HG02884 (cell line): Measurements from ENCODE around the gene NXN.
"Not testable (repeated sequence)": the region's sequence is repeated elsewhere in the genome, so short reads cannot be mapped to it uniquely, and the experiment has no call there.

Experiments used
- ATAC-seq: cut with Tn5 transposase; IDR thresholded peaks from one replicate; pipeline ENCODE4 v1.9.1; 2021; ENCODE audit warnings: mild to moderate bottlenecking, moderate library complexity; ENCODE audit not compliant: unreplicated experiment

Gene NXN

DNA sequence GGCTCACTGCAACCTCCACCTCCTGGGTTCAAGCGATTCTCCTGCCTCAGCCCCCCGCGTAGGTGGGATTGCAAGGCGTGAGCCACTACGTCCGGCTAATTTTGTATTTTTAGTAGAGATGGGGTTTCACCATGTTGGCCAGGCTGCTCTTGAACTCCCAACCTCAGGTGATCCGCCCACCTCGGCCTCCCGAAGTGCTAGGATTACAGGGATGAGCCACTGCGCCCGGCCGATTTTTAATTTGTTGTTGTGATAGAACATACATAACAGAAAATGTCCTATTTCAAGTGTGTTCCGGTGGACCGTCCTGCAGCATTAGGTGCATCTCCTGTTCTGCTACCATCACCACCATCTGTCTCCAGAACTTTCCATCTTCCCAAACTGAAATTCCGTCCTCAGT, 55.3 kb downstream of the NXN start:
- not testable (repeated sequence) for ATAC-seq

DNA sequence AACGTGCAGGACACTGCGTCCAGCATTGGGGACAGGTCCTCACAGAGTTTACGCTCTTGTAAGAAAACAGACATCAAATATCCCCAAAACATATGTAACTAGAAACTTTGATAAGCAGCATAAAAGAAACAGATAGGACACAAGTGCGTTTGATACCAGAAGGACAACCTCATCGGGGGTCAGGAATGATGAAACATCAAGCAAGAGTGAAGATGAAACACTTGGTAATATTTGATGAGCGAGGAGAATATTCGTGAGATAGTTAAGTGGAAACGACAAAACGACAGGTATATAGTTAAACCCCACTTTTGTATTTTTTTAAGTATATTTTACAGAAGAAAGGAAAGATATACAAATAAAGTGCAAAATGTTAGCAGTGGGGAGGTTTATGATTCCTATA, 55.9 kb downstream of the NXN start:
- no peak for ATAC-seq

DNA sequence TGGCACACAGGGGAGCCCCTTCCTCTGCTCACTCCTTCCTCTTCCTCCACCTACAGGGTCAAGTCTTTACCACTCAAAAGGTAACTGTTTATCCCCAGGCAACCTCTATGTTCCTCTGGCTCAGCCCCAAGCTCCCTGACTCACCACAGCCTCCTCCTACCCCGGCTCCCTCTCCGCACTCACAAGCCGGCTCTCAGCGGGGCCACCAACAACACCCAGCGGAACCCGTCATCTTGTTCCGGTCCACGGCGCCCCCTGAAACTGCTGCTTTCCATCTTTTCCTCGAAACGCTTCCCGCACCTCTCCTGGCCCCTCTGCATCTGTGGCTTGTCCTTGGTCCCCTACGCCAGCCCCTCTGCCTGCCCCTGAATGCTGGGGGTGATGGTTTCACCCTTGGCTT, 58.4 kb downstream of the NXN start:
- ATAC-seq, result no peak

DNA sequence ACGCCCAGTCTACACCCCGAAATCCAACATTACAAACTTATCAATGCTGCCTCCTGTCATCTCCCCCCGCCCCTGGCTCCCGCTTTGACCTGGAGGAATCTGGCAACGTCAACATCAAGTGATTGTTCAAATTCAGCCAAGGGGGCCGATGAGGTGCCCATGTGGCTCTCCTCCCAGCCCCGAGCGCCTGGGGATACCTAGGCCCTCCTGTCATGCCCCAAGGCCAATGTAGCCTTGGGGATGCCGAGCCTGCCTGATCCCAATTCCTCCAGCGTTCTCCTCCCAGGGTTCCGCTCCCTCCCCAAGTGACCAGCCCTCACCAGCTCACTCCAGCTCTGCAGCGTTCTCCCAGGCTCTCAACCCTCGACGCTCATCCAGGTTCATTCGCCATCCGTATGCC, 59.4 kb downstream of the NXN start:
- ATAC-seq, result no peak

DNA sequence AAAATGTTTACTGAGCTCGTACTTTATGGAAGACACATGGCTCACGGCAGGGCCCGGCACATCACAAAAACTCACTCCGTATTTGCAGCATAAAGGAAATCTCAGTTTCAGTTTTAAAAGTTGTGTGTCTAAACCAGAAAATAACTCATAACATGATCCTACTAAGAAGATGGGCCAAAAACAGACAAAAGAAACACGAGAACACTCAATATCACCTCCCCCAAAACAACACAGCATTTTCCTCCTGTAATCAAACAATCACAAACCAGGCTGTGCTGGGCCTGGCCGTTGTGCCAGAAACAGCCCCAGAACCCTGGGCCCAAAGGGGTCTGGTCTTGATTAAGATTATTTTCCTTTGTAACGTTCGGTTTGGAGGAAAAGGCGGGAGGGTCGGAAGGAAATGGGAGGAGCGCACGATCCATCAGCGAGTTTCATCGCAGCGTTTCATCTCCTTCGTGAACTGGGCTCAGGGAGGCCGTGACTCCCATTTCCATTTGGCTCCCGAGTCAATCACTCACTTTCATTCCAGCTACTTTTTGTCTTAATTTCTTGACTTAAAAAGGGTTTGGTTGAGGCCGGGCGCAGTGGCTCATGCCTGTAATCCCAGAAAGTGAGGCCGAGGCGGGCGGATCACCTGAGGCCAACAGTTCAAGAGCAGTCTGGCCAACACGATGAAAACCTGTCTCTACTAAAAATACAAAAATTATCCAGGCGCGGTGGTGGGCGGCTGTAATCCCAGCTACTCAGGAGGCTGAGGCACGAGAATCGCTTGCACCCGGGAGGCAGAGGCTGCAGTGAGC, 61.4 kb downstream of the NXN start:
- ATAC-seq, result no peak

DNA sequence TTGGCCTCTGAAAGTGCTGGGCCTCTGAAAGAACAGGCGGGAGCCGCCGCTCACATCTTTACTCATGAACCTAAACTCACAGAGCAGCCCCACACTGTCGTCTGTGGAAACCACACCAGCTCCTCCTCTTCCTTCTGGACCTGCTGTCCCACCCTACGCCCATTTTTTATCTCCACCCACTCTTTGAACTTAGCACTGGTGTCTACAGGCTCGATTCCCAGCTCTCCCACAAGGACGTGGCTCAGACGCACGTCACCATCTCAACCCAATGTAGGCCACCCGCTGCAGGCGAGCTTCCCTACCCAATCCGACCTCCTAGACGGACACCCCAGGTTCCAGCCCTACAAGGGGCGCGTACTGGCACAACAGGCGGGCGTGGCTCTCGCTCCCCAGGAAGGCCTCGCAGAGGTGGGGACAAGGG, 62.2 kb downstream of the NXN start:
- ATAC-seq, result no peak

DNA sequence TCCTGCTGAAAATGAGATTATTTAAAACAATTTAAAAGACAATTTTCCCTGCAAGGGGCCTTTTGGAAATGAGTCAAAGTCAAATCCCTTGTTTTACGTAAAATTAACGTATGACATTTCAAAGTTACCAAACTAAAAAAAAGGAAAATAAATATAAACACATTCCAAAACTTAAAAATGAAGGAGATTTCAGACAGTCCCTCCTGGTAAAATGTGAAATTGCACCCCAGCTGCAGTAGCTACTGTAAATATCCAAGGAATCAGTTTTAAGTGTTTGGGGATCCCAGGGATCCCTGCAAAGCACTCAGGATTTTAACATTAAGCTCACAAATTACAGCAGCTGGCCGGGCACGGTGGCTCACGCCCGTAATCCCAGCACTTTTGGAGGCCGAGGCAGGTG, 63.3 kb downstream of the NXN start:
- no peak for ATAC-seq

DNA sequence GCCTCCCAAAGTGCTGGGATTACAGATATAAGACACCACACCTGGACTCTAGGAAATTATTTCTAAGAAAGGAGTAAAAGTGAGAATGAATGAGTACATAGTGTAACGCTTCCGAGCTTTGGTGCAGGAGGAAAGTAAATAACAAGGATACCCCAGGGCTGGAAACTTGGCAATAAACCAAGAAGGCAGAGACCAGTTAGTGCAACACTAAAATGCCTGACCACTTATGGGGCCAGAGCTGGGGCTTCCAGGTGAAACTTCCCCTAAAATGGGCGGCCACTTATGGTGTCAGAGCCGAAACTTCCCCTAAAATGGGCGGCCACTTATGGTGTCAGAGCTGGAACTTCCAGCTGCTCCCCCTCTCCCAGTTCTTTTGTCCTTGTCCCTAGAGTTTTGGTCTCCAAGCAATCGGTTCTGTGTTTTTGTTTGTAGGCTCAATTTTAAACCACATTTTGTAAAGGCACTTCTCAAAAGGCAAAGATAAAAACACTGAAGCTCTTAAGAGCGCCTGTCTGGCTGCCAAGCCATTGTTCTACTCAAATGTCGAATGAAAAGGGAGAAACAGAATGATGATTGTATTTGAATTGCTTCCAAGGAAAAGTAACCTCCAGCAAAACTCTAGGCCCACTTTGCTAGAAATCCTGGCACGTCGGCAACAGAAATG, 63.9 kb downstream of the NXN start:
- no peak for ATAC-seq

DNA sequence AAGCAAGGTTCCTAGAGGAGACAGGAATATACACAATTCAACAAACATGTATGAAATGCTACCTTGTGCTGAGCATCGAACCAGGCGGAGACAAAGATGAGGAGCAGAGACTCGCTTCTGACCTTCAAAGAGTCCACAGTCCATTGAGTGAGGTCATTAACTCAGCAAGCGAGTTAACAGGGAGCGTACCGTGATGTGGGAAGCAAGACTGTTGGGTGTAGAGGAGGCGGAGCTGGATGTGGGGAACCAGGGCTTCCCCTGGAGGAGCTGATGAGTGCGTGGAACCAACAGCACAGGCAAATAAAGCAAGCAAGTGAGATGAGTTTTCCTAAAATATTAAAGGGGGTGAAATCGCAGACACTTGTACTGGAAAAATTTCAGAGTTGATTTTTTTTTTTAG, 65.0 kb downstream of the NXN start:
- ATAC-seq, result no peak

DNA sequence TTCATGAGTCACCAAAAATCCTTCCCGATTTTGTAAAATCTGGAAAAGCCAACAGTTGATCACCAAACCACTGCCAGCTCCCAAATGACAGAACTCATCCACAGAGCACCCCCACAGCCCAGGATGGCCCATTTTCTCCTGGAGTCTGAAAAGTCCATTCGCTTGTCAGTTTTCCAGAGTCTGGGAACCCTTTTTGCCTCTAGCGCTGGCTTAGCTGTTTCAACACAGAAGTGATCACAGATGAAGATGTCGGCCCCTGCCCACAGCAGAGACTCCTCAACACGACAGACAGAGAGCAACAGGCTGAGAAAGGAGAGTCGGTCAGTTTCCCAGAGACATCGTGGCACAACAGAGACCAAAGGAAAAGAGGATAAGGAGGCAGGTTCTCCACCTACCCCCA, 66.4 kb downstream of the NXN start:
- no peak for ATAC-seq

DNA sequence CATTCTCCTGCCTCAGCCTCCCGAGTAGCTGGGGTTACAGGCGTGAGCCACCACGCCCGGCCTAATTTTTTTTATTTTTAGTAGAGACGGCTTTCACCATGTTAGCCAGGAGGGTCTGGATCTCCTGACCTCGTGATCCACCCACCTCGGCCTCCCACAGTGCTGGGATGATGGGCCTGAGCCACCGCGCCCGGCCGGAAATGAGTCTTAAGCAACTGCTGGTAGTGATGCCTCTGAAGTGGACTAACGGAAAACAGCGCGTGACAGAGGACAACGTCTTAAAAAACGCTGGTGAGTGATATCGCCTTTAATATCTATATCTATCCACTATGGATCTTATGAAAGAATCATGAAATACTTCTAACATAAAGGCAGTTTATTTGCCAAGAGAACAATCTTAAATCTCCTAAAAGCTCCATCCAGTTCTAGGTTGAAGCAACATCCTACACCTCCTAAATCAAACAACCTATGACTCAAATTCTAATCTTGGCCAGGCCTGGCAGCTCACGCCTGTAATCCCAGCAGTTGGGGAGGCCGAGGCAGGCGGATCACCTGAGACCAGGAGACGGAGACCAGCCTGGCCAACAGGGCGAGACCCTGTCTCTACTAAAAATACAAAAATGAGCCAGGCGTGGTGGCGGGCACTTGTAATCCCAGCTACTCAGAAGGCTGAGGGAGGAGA, 69.8 kb downstream of the NXN start:
- no peak for ATAC-seq

DNA sequence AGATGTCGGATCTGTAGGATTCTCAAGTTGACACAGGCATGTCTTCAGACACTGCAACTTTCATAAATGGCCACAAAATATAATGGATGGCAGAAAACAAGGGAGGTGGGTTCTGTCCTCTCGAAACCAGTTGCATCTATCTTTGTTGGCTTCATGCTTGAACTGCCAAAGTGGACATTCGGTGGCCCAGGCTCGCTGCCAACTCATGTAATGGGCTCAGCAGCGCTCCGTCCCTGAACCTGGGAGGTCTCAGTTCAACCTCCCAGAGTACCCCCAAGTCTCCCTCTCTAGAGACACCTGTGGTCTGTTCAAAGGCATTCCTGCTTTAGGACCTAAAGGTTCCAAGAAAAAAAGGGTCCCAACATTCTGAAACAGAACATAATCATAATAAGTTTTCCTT, 71.9 kb downstream of the NXN start:
- no peak for ATAC-seq

DNA sequence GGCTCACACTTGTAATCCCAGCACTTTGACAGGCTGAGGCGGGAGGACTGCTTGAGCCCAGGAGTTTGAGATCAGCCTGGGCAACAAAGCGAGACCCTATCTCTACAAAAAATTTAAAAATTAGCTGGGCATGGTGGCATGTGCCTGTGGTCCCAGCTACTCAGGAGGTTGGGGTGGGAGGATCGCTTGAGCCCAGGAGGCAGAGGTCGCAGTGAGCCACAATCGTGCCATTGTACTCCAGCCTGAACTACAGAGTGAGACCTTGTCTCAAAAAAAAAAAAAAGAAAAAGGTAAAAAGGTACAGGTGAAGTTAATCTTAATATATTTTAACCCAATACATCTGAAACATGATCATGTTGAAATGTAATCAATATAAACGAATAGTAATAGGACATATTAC, 73.9 kb downstream of the NXN start:
- not testable (repeated sequence) for ATAC-seq

DNA sequence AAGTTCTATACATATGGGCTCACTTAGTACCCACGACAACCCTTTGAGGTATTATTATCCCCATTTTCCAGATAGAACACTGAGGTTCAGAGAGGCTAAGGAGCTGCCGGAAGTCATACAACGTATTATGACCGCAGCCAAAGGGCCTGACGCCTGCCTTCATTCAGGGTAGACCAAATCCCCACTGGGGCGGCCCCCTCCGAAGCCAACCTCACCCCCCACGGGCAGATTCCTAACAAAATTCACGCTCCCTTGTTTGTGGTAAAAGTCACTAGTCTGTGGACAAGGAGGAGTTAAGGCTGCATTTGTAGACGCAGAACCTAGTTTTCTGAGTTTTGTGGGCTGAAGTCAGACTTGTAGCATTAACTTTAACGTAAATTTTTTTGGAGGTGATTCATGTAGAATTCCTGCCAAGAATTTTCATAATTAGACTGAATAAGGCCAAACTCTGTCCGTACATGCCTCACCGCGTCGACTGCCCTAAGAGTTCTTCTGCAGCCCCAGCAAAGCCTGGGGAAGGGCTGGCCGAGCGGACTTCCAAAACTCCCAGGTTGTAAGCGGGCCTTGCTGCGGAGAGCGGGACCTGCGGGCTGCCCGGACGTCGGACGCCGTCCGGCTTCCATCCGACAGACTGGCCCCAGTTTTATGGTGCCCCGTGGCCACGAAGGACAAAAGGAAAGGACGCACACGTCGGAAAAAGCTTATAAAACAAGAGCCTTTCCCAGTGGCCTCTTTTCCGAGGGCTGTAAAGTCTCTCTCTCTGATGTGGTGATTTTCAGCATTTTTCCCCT, 75.7 kb downstream of the NXN start:
- no peak for ATAC-seq

DNA sequence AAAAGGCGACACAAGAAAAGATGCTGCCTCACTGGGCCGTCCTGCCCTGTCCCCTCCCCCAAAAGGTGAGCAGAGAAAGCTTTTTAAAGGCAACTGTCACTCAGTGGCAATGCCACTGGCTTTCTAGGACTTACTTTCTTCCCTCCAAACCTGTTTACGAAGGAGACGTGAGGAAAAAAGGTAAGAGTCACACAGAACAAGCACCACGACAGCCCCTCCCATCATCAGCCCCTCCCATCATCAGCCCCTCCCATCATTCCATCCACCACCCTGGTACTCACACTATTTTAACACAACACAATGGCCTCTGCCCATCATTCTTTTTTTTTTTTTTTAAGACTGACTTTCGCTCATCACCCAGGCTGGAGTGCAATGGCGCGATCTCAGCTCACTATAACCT, 77.1 kb downstream of the NXN start:
- ATAC-seq, result no peak

DNA sequence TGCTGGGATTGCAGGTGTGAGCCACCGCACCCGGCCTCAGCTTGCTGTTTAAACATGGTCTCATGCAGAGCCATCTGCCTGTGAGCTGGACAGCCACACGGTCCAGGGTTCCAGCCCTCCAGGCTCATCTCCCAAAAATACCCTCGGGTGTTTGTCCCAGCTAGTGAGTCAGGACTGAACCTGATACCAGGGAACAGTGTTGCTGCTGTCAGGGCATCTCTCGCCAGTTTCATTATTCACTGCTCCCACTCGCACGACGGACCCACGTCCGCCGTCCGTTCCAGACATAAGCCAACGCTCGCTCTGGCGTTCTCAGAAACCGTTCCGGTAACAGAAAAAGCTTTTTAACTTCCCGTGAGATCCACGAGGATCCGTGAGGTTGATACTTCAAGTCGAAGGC, 77.6 kb downstream of the NXN start:
- ATAC-seq, result no peak

DNA sequence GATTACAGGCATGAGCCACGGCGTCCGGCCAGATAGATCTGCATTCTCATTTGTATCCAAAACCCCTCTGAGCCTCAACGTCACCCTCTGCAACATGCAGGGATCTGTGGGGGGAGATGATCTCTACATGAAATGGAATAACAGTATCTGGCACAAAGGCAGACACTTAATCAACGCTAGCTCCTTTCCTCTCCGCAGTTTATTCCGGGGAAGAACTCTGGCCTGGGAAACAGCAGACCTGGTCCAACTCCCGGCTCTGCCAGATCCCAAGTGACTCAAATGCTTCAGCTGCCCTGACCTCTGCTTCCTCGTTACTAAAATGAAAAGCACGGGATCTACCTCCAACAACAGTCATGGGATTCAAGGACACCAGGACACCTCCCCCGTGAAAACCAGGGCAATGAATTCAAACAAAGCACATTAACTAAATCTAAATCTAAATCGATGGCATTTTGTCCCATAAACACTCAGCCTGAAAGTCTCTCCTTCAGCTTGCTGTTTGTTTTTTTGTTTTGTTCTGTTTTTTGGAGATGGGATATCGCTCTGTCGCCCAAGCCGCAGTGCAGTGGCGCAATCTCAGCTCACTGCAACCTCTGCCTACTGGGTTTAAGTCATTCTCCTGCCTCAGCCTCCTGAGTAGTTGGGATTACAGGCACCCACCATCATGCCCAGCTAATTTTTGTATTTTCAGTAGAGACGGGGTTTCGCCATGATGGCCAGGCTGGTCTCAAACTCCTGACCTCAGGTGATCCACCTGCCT, 78.2 kb downstream of the NXN start:
- no peak for ATAC-seq

DNA sequence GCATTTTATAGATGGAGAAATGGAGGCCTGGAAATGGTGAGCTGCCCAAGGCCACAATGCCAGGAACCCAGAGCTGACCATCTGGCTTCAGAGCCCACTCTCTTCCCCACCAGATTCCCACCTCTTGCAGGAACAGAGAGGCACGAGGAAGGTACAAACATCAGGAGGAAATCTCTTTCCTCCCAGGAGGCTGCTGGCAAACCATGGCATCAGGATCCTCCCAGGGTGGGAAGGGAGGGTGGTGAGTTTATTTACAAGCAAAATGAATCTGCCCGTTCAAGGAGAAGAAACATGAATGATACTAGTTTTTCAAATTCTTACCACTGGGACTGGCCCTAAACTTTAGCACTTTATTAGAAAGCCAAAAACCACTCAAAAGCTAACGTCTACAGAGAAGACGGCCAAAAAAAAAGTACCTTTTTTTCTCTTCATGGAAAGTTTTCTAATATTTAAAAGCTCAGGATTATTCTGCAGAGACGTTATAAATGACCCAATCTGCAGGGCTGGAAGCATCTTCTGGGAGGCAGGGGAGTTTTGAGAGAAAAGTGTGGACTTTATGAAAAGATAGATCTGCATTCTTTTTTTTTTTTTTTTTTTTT, 79.1 kb downstream of the NXN start:
- ATAC-seq, result no peak

DNA sequence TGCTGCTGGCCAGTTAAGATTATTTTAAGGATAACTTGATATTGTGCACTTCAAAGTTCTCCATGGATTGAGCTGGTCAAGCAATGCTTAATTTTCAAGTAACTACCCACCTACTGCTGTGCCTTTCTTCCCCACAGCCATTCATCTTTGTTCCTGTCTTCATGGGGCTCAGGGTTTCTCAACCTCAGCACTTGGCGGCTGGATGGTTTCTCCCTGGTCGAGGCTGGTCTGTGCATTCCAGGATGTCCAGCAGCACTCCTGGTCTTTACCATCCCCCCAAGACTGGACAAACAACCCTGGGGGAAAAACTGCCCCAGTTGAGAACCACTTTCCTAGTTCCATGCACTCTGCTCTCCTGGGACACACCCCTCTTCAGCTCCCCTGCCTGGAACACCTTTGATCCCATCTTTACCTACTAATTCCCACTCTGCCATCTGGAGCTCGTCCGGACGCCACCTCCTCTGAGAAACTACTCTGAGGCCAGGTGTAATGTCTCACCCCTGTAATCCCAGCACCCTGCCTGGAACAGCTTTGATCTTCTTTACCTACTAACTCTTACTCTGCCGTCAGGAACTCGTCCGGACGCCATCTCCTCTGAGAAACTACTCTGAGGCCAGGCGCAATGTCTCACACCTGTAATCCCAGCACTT, 81.5 kb downstream of the NXN start:
- ATAC-seq, result no peak
